CD4-positive, CD25-positive, alpha-beta regulatory T cell (primary cell): Measurements from ENCODE around the gene ENOX2. TPM values are rescaled to one million over a fixed set of nuclear protein-coding genes. Genes with fewer than 3 reads are reported as not detected.

ENCODE experiments used
- ATAC-seq, 2 donors: fragments of 150-1000 bp; cut with Tn5 transposase; one replicate each; pipeline ENCODE4 v1.10.0; 2021; ENCODE audit warnings: low read depth in 2 of 2, moderate number of reproducible peaks in 2 of 2, moderate library complexity in 1 of 2
- DNase-seq, 3 donors: peaks; one replicate each; pipeline versions ENCODE4 v3.0.0 to v3.0.0-alpha.2; 2012 to 2022; ENCODE audit warnings: mixed read lengths in 1 of 3
- H3K27ac ChIP-seq: one replicate; pipeline ENCODE4 v1.7.0; 2013; ENCODE audit warnings: mild to moderate bottlenecking, low read length; ENCODE audit not compliant: insufficient read depth, poor library complexity, severe bottlenecking
- H3K27me3 ChIP-seq: one replicate; pipeline ENCODE4 v1.7.0; 2013; ENCODE audit warnings: low read length; ENCODE audit not compliant: control insufficient read depth, insufficient read depth
- H3K36me3 ChIP-seq: one replicate; pipeline ENCODE4 v1.7.0; 2013; ENCODE audit warnings: mild to moderate bottlenecking, low read length, moderate library complexity; ENCODE audit not compliant: control insufficient read depth, insufficient read depth
- H3K4me1 ChIP-seq: 2 replicates; pipeline ENCODE4 v1.7.0; 2013; ENCODE audit warnings: mild to moderate bottlenecking, low read length; ENCODE audit not compliant: insufficient read depth, control insufficient read depth, poor library complexity, severe bottlenecking
- H3K4me3 ChIP-seq: one replicate; pipeline ENCODE4 v1.7.0; 2013; ENCODE audit warnings: low read depth, mild to moderate bottlenecking, low read length, moderate library complexity
- H3K9me3 ChIP-seq, 2 experiments: 1 replicate in 1 of 2; 2 replicates in 1 of 2; pipeline ENCODE4 v1.7.0; 2013; ENCODE audit warnings: low read length in 2 of 2, mild to moderate bottlenecking in 1 of 2, moderate library complexity in 1 of 2; ENCODE audit not compliant: control insufficient read depth in 2 of 2
- H3K27ac Mint-ChIP-seq, 3 donors: one replicate each; pipeline ENCODE4 v1.8.0; 2020 to 2022; ENCODE audit warnings: mild to moderate bottlenecking in 3 of 3, mixed read lengths in 3 of 3, moderate library complexity in 2 of 3
- H3K27me3 Mint-ChIP-seq: one replicate; pipeline ENCODE4 v1.8.0; 2022; ENCODE audit warnings: mild to moderate bottlenecking, mixed read lengths
- H3K36me3 Mint-ChIP-seq: one replicate; pipeline ENCODE4 v1.8.0; 2020; ENCODE audit warnings: mixed read lengths
- H3K4me1 Mint-ChIP-seq, 4 donors: one replicate each; pipeline ENCODE4 v1.8.0; 2020 to 2022; ENCODE audit warnings: mixed read lengths in 4 of 4, mild to moderate bottlenecking in 1 of 4
- H3K4me3 Mint-ChIP-seq, 4 donors: one replicate each; pipeline ENCODE4 v1.8.0; 2020 to 2022; ENCODE audit warnings: mild to moderate bottlenecking in 4 of 4, mixed read lengths in 4 of 4, moderate library complexity in 3 of 4
- H3K9me3 Mint-ChIP-seq, 7 donors: one replicate each; pipeline ENCODE4 v1.8.0; 2020 to 2022; ENCODE audit warnings: mixed read lengths in 7 of 7, mild to moderate bottlenecking in 3 of 7, moderate library complexity in 2 of 7
- polyA plus RNA-seq, 4 donors: library from polyadenylated mRNA; unstranded; fragments of 300-500 nt; fragmentation: Illumina TruSeq; gene quantifications; one replicate each; pipeline ENCODE4 v1.2.3, GENCODE V29; 2021
- total RNA-seq: library from RNA; stranded (reverse); gene quantifications from one replicate; pipeline ENCODE4 v1.2.3, GENCODE V29; 2022

The ENOX2 gene
- total and polyA plus RNA-seq, 5 donors from 2014 or later, result 10.6 to 23.3 (median 20.0) TPM

- Histone ChIP-seq H3K4me3 (no peak overlapping the region), H3K27ac (no peak overlapping the region), H3K36me3 (no peaks in the 10 kb centered on the region), H3K9me3 (no peaks in the 10 kb centered on the region), H3K27me3 (no peaks in the 10 kb centered on the region), H3K4me1 (peaks cover 6% of the 10 kb centered on the region)
- Mint-ChIP-seq H3K27ac (no peak overlapping the region), H3K4me3 (no peak overlapping the region), H3K4me1 (peaks cover 6 to 31% (median 17%) of the 10 kb centered on the region in 4 donors), H3K9me3 (peaks cover 0 to 4% (median 2%) of the 10 kb centered on the region in 7 donors), H3K36me3 (no peaks in the 10 kb centered on the region), H3K27me3 (no peaks in the 10 kb centered on the region)
- ATAC-seq (no peak), DNase-seq (no peak)
Measured at GRCh38 chrX:130878350-130879341, 24.4 kb downstream of the ENOX2 start.

- ATAC-seq, result no peak
- H3K27me3 Mint-ChIP-seq, result no peaks in the 10 kb centered on the region
- H3K4me1 ChIP-seq, result peaks cover 6% of the 10 kb centered on the region
Measured at GRCh38 chrX:130877892-130878341, 25.1 kb downstream of the ENOX2 start.

GRCh38 chrX:130876226-130876625, 26.8 kb downstream of the ENOX2 start:
- Histone ChIP-seq H3K9me3 (no peaks in the 10 kb centered on the region), H3K4me3 (no peak overlapping the region), H3K27ac (no peak overlapping the region), H3K4me1 (peaks cover 6% of the 10 kb centered on the region), H3K27me3 (no peaks in the 10 kb centered on the region), H3K36me3 (no peaks in the 10 kb centered on the region)
- DNase-seq (no peak), ATAC-seq (no peak)
- Mint-ChIP-seq H3K4me3 (no peak overlapping the region), H3K27ac (no peak overlapping the region), H3K4me1 (peaks cover 0 to 27% (median 14%) of the 10 kb centered on the region in 4 donors), H3K36me3 (no peaks in the 10 kb centered on the region), H3K27me3 (no peaks in the 10 kb centered on the region), H3K9me3 (peaks cover 0 to 5% (median 2%) of the 10 kb centered on the region in 7 donors)

More at GRCh38 chrX:130877892-130878341, 25.1 kb downstream of the ENOX2 start:
- H3K4me1 Mint-ChIP-seq, result peaks cover 6 to 31% (median 17%) of the 10 kb centered on the region in 4 donors
- H3K9me3 Mint-ChIP-seq, result peaks cover 0 to 4% (median 2%) of the 10 kb centered on the region in 7 donors
- H3K27me3 ChIP-seq, result no peaks in the 10 kb centered on the region
- no peaks in the 10 kb centered on the region for H3K36me3 Mint-ChIP-seq
- no peaks in the 10 kb centered on the region for H3K9me3 ChIP-seq
- no peak for DNase-seq
- no peak overlapping the region for H3K27ac Mint-ChIP-seq
- H3K27ac ChIP-seq, result no peak overlapping the region
- no peaks in the 10 kb centered on the region for H3K36me3 ChIP-seq
- no peak overlapping the region for H3K4me3 ChIP-seq
- no peak overlapping the region for H3K4me3 Mint-ChIP-seq

- Histone ChIP-seq H3K27me3 (no peaks in the 10 kb centered on the region), H3K27ac (no peak overlapping the region), H3K4me3 (no peak overlapping the region), H3K36me3 (no peaks in the 10 kb centered on the region), H3K4me1 (peaks cover 6% of the 10 kb centered on the region), H3K9me3 (no peaks in the 10 kb centered on the region)
- Mint-ChIP-seq H3K36me3 (no peaks in the 10 kb centered on the region), H3K27ac (peak overlapping the region in 2 of 3 donors; percentile 44 to 91), H3K27me3 (no peaks in the 10 kb centered on the region), H3K4me3 (peak overlapping the region in 1 of 4 donors; percentile 33), H3K4me1 (peaks cover 0 to 21% (median 15%) of the 10 kb centered on the region in 4 donors), H3K9me3 (peaks cover 0 to 5% (median 2%) of the 10 kb centered on the region in 7 donors)
- DNase-seq (no peak), ATAC-seq (no peak)
Measured at GRCh38 chrX:130874751-130875150, 28.3 kb downstream of the ENOX2 start.

GRCh38 chrX:130869239-130869638, 33.8 kb downstream of the ENOX2 start:
- peaks cover 0 to 20% (median 5%) of the 10 kb centered on the region in 4 donors for H3K4me1 Mint-ChIP-seq
- H3K27me3 ChIP-seq, result no peaks in the 10 kb centered on the region
- H3K36me3 ChIP-seq, result no peaks in the 10 kb centered on the region
- ATAC-seq (no peak), DNase-seq (no peak)
- H3K36me3 Mint-ChIP-seq, result no peaks in the 10 kb centered on the region
- no peak overlapping the region for H3K27ac ChIP-seq
- H3K27ac Mint-ChIP-seq, result no peak overlapping the region
- H3K9me3 ChIP-seq, result no peaks in the 10 kb centered on the region
- H3K4me3 Mint-ChIP-seq, result no peak overlapping the region
- H3K27me3 Mint-ChIP-seq, result no peaks in the 10 kb centered on the region
- H3K4me1 ChIP-seq, result no peaks in the 10 kb centered on the region
- no peak overlapping the region for H3K4me3 ChIP-seq
- peaks cover 0 to 4% (median 1%) of the 10 kb centered on the region in 7 donors for H3K9me3 Mint-ChIP-seq

GRCh38 chrX:130861462-130861861, 41.5 kb downstream of the ENOX2 start:
- Histone ChIP-seq H3K9me3 (no peaks in the 10 kb centered on the region), H3K4me1 (no peaks in the 10 kb centered on the region), H3K27me3 (no peaks in the 10 kb centered on the region), H3K27ac (no peak overlapping the region), H3K36me3 (no peaks in the 10 kb centered on the region), H3K4me3 (no peak overlapping the region)
- H3K36me3 Mint-ChIP-seq, result no peaks in the 10 kb centered on the region
- DNase-seq (no peak), ATAC-seq (no peak)
- no peak overlapping the region for H3K27ac Mint-ChIP-seq
- no peaks in the 10 kb centered on the region for H3K27me3 Mint-ChIP-seq
- H3K4me3 Mint-ChIP-seq, result no peak overlapping the region
- H3K9me3 Mint-ChIP-seq, result peaks cover 0 to 1% (median 0%) of the 10 kb centered on the region in 7 donors
- peaks cover 0 to 11% (median under 1%) of the 10 kb centered on the region in 4 donors for H3K4me1 Mint-ChIP-seq

GRCh38 chrX:130857207-130857606, 45.8 kb downstream of the ENOX2 start:
- H3K9me3 Mint-ChIP-seq, result peaks cover 0 to 4% (median 0%) of the 10 kb centered on the region in 7 donors
- no peaks in the 10 kb centered on the region for H3K4me1 ChIP-seq
- DNase-seq, result peak in 1 of 3 donors; percentile 16
- peaks cover 0 to 6% (median 3%) of the 10 kb centered on the region in 4 donors for H3K4me1 Mint-ChIP-seq
- H3K27ac ChIP-seq, result no peak overlapping the region
- H3K4me3 Mint-ChIP-seq, result no peak overlapping the region
- ATAC-seq, result no peak
- no peaks in the 10 kb centered on the region for H3K9me3 ChIP-seq
- no peaks in the 10 kb centered on the region for H3K27me3 ChIP-seq
- no peak overlapping the region for H3K27ac Mint-ChIP-seq
- no peaks in the 10 kb centered on the region for H3K27me3 Mint-ChIP-seq
- no peaks in the 10 kb centered on the region for H3K36me3 ChIP-seq
- H3K4me3 ChIP-seq, result no peak overlapping the region
- H3K36me3 Mint-ChIP-seq, result no peaks in the 10 kb centered on the region
